GM23338 (cell line): ENCODE results near the gene UBXN10. TPM values are rescaled to one million over a fixed set of nuclear protein-coding genes. Genes with fewer than 3 reads are reported as not detected.

Experiments used
- ATAC-seq: fragments of 200-7000 bp; cut with Tn5 transposase; 3 replicates; pipeline ENCODE4 v1.9.1; 2020
- DNase-seq: peaks from one replicate; pipeline ENCODE4 v3.0.0-alpha.2; 2015; ENCODE audit warnings: low spot score
- H2AFZ ChIP-seq: fragments of 200-600 bp; sonication (generic); 2 replicates; pipeline ENCODE4 v1.8.0; 2016; ENCODE audit warnings: antibody characterized with exemption, mild to moderate bottlenecking, moderate library complexity
- H3F3A ChIP-seq: fragments of 200-600 bp; sonication (generic); replicated peaks from 2 replicates; pipeline ENCODE4 v1.8.0; 2017; ENCODE audit warnings: antibody characterized with exemption, mixed run types, low read depth
- H3K27ac ChIP-seq: fragments of 200-600 bp; sonication (generic); 2 replicates; pipeline ENCODE4 v1.6.1; 2016; ENCODE audit warnings: low read depth
- H3K27me3 ChIP-seq: fragments of 200-600 bp; sonication (generic); 2 replicates; pipeline ENCODE4 v1.8.0; 2016; ENCODE audit warnings: mild to moderate bottlenecking, mixed run types, moderate library complexity; ENCODE audit not compliant: insufficient read depth
- H3K36me3 ChIP-seq: fragments of 200-600 bp; sonication (generic); 2 replicates; pipeline ENCODE4 v1.8.0; 2016; ENCODE audit warnings: mild to moderate bottlenecking; ENCODE audit not compliant: insufficient read depth
- H3K4me1 ChIP-seq: fragments of 200-600 bp; sonication (generic); 2 replicates; pipeline ENCODE4 v1.8.0; 2016; ENCODE audit warnings: mild to moderate bottlenecking, moderate library complexity; ENCODE audit not compliant: insufficient read depth
- H3K4me2 ChIP-seq: fragments of 200-600 bp; sonication (generic); 2 replicates; pipeline ENCODE4 v1.7.1; 2017; ENCODE audit warnings: mixed run types
- H3K4me3 ChIP-seq: fragments of 200-600 bp; sonication (generic); 2 replicates; pipeline ENCODE4 v1.6.1; 2016; ENCODE audit warnings: mixed run types
- H3K79me2 ChIP-seq: fragments of 200-600 bp; sonication (generic); replicated peaks from 2 replicates; pipeline ENCODE4 v1.8.0; 2017; ENCODE audit warnings: mild to moderate bottlenecking; ENCODE audit not compliant: insufficient read depth
- H3K9me2 ChIP-seq: fragments of 200-600 bp; sonication (generic); 2 replicates; pipeline ENCODE4 v1.8.0; 2017; ENCODE audit not compliant: insufficient read depth
- H4K20me1 ChIP-seq: fragments of 200-600 bp; sonication (generic); replicated peaks from 2 replicates; pipeline ENCODE4 v1.8.0; 2017; ENCODE audit warnings: mild to moderate bottlenecking; ENCODE audit not compliant: insufficient read depth
- H3K27ac Mint-ChIP-seq: 2 replicates; pipeline ENCODE4 v1.8.0; 2020; ENCODE audit warnings: inconsistent platforms, mild to moderate bottlenecking, moderate library complexity, mixed read lengths
- H3K27me3 Mint-ChIP-seq: 3 replicates; pipeline ENCODE4 v1.8.0; 2022; ENCODE audit warnings: low read depth, mild to moderate bottlenecking, moderate library complexity, mixed read lengths, inconsistent platforms; ENCODE audit not compliant: insufficient read depth, poor library complexity
- H3K36me3 Mint-ChIP-seq: 3 replicates; pipeline ENCODE4 v1.8.0; 2021; ENCODE audit warnings: low read depth, mild to moderate bottlenecking, inconsistent platforms, moderate library complexity, mixed read lengths
- H3K4me1 Mint-ChIP-seq: 3 replicates; pipeline ENCODE4 v1.8.0; 2020; ENCODE audit warnings: mild to moderate bottlenecking, inconsistent platforms, mixed read lengths
- H3K4me3 Mint-ChIP-seq: 3 replicates; pipeline ENCODE4 v1.8.0; 2021; ENCODE audit warnings: moderate library complexity, mild to moderate bottlenecking, inconsistent platforms, mixed read lengths
- H3K9me3 Mint-ChIP-seq: 3 replicates; pipeline ENCODE4 v1.8.0; 2020; ENCODE audit warnings: moderate library complexity, mild to moderate bottlenecking, inconsistent platforms, mixed read lengths
- CREB1 ChIP-seq: fragments of 250-450 bp; sonication (Bioruptor Pico); IDR thresholded peaks from 2 replicates; pipeline ENCODE4 v1.5.0; 2020; ENCODE audit warnings: low read depth, mild to moderate bottlenecking, moderate library complexity
- CTCF ChIP-seq, 2 experiments: fragments of 200-600 bp in 1 of 2; sonication (generic) in 1 of 2; conservative IDR thresholded peaks; 2 replicates each; pipeline versions ENCODE4 v1.5.1 to v1.6.1; 2016 to 2017; ENCODE audit warnings: antibody characterized with exemption in 2 of 2, low read depth in 2 of 2, mild to moderate bottlenecking in 2 of 2, moderate library complexity in 1 of 2
- EZH2 ChIP-seq: fragments of 200-600 bp; sonication (generic); IDR thresholded peaks from one replicate; pipeline ENCODE4 v1.8.0; 2017; ENCODE audit warnings: antibody characterized with exemption, mild to moderate bottlenecking, low read depth; ENCODE audit not compliant: unreplicated experiment
- EZH2phosphoT487 ChIP-seq: fragments of 200-600 bp; sonication (generic); IDR thresholded peaks from one replicate; pipeline ENCODE4 v1.8.1; 2018; ENCODE audit warnings: antibody characterized with exemption; ENCODE audit not compliant: unreplicated experiment
- JUNB ChIP-seq: IDR thresholded peaks from one replicate; pipeline ENCODE4 v1.6.1; 2016; ENCODE audit warnings: antibody characterized with exemption; ENCODE audit not compliant: unreplicated experiment
- NANOG ChIP-seq: IDR thresholded peaks from 2 replicates; pipeline ENCODE4 v1.6.1; 2016; ENCODE audit warnings: antibody characterized with exemption, borderline replicate concordance
- POLR2AphosphoS5 ChIP-seq: IDR thresholded peaks from 2 replicates; pipeline ENCODE4 v1.6.1; 2016; ENCODE audit warnings: antibody characterized with exemption, low read depth
- STAT1 ChIP-seq: IDR thresholded peaks from one replicate; pipeline ENCODE4 v1.6.1; 2016; ENCODE audit warnings: antibody characterized with exemption; ENCODE audit not compliant: unreplicated experiment
- ZNF114 ChIP-seq: fragments of 250-450 bp; sonication (Bioruptor Pico); IDR thresholded peaks from 2 replicates; pipeline ENCODE4 v1.5.0; 2020; ENCODE audit warnings: mild to moderate bottlenecking, moderate library complexity
- ZNF331 ChIP-seq: fragments of 250-450 bp; sonication (Bioruptor Pico); IDR thresholded peaks from 2 replicates; pipeline ENCODE4 v1.5.0; 2020; ENCODE audit warnings: low read depth, mild to moderate bottlenecking, moderate library complexity
- polyA plus RNA-seq: library from polyadenylated mRNA; unstranded; fragments of >200 nt; fragmentation: Nextera tagmentation; extraction: Ambion mirVana; gene quantifications from 2 replicates; pipeline ENCODE4 v1.2.1, GENCODE V29; 2016
- total RNA-seq: library from RNA; depleted of rRNA; stranded (reverse); fragments of >200 nt; shearing (Covaris generic); gene quantifications from 2 replicates; pipeline ENCODE4 v1.2.3, GENCODE V29; 2014
- TF ChIP-seq, protein P1 (sequence below): IDR thresholded peaks from one replicate; pipeline ENCODE4 v1.6.1; 2018; ENCODE audit warnings: antibody characterized with exemption; ENCODE audit not compliant: unreplicated experiment
- TF ChIP-seq, protein P2 (sequence below): IDR thresholded peaks from 2 replicates; pipeline ENCODE4 v1.6.1; 2016; ENCODE audit warnings: antibody characterized with exemption

The UBXN10 gene
- total and polyA plus RNA-seq, 2 experiments from 2014 or later, result 0.27 to 0.69 TPM

DNA sequence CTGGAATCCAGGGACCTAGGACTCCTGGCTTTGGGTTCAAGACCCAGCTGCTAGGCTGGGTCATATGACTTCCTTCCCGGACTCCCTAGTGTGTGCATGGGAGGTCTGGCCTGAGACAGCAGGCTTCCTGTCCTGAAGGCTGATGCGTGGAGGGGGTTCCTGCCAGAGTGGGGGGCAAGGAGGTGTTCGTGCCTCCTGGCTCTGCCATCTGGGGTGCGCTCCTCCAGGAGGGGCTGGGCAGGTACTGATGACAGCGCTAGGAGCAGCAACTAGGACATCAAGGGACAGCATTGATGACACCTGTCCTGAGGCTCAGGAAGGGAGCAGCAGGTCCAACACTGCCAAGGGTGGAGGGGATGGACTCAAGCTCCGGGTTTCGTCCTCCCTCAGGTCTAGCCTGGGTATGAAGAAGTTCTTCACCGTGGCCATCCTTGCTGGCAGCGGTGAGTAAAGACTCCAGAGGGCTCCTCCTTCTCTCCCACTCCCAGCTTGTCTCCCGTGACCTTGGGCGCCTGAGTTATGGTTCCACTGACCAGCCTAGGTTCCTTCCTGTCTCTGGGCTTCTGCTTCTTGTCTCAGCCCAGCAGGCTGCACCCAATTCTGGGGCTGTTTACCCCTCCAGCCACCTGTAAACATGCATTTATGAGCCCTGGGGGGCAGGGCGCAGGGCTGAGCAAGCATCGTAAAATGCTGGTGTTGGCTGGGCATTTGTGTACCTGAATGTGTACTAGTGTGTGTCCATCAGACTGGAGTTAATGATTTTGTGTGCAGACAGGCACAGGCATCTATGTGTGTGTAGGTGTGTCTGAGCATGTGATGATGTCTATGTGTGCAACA is 45.9 kb upstream of the UBXN10 start (continued):
- TF ChIP-seq CTCF (conservative IDR thresholded peaks at IDR 0.05; ENCODE audit: low read depth in 2 of 2) (no peak), ZNF114 (CRISPR knock-in tag) (no peak)

- H3K4me2 ChIP-seq, result no peak overlapping the region
- H4K20me1 ChIP-seq, result no peaks in the 10 kb centered on the region
- H3K27me3 Mint-ChIP-seq, result peaks cover 3% of the 10 kb centered on the region
- H3K9me3 Mint-ChIP-seq, result peaks cover 7% of the 10 kb centered on the region; the same call in 2 of the 3 replicates
- H3F3A ChIP-seq, result no peaks in the 10 kb centered on the region
- no peak for DNase-seq
- no peak for ATAC-seq
- H2AFZ ChIP-seq, result no peak overlapping the region
- H3K9me2 ChIP-seq, result no peaks in the 10 kb centered on the region
- no peaks in the 10 kb centered on the region for H3K4me1 ChIP-seq
- H3K4me1 Mint-ChIP-seq, result no peaks in the 10 kb centered on the region
- no peaks in the 10 kb centered on the region for H3K36me3 ChIP-seq
- H3K27ac Mint-ChIP-seq, result no peak overlapping the region
- H3K36me3 Mint-ChIP-seq, result peaks cover 4% of the 10 kb centered on the region; the same call in 1 of the 3 replicates
- H3K79me2 ChIP-seq, result no peaks in the 10 kb centered on the region
- no peak overlapping the region for H3K4me3 ChIP-seq
- H3K27ac ChIP-seq, result no peak overlapping the region
- H3K27me3 ChIP-seq, result no peaks in the 10 kb centered on the region
- H3K4me3 Mint-ChIP-seq, result no peak overlapping the region
- TF ChIP-seq CTCF (conservative IDR thresholded peaks at IDR 0.05; ENCODE audit: low read depth in 2 of 2) (no peak), NANOG (no peak), JUNB (no peak), CREB1 (CRISPR knock-in tag) (no peak), EZH2phosphoT487 (no peak), EZH2 (no peak), POLR2AphosphoS5 (no peak), ZNF331 (CRISPR knock-in tag) (no peak), STAT1 (no peak)
- TF ChIP-seq, protein P1, sequence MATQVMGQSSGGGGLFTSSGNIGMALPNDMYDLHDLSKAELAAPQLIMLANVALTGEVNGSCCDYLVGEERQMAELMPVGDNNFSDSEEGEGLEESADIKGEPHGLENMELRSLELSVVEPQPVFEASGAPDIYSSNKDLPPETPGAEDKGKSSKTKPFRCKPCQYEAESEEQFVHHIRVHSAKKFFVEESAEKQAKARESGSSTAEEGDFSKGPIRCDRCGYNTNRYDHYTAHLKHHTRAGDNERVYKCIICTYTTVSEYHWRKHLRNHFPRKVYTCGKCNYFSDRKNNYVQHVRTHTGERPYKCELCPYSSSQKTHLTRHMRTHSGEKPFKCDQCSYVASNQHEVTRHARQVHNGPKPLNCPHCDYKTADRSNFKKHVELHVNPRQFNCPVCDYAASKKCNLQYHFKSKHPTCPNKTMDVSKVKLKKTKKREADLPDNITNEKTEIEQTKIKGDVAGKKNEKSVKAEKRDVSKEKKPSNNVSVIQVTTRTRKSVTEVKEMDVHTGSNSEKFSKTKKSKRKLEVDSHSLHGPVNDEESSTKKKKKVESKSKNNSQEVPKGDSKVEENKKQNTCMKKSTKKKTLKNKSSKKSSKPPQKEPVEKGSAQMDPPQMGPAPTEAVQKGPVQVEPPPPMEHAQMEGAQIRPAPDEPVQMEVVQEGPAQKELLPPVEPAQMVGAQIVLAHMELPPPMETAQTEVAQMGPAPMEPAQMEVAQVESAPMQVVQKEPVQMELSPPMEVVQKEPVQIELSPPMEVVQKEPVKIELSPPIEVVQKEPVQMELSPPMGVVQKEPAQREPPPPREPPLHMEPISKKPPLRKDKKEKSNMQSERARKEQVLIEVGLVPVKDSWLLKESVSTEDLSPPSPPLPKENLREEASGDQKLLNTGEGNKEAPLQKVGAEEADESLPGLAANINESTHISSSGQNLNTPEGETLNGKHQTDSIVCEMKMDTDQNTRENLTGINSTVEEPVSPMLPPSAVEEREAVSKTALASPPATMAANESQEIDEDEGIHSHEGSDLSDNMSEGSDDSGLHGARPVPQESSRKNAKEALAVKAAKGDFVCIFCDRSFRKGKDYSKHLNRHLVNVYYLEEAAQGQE, result no peak
- TF ChIP-seq, protein P2, sequence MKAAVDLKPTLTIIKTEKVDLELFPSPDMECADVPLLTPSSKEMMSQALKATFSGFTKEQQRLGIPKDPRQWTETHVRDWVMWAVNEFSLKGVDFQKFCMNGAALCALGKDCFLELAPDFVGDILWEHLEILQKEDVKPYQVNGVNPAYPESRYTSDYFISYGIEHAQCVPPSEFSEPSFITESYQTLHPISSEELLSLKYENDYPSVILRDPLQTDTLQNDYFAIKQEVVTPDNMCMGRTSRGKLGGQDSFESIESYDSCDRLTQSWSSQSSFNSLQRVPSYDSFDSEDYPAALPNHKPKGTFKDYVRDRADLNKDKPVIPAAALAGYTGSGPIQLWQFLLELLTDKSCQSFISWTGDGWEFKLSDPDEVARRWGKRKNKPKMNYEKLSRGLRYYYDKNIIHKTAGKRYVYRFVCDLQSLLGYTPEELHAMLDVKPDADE, result no peak
These were observed 44.9 kb upstream of the UBXN10 start for GRCh38 chr1:20141001-20141400.
